ENCODE data around the gene KRTAP2-3. TPM values are rescaled to one million over a fixed set of nuclear protein-coding genes. Genes with fewer than 3 reads are reported as not detected.
A peak's percentile ranks its signal among the peaks of the same experiment; 100 is the strongest.
"Not testable (repeated sequence)": the region's sequence is repeated elsewhere in the genome, so short reads cannot be mapped to it uniquely, and the experiment has no call there.

The KRTAP2-3 gene
- total RNA-seq, 1 experiment from 2014 or later = not detected

GRCh38 chr17:41052566-41052965, 7.3 kb downstream of the KRTAP2-3 start:
- CTCF ChIA-PET = no interaction called here
- BruUV-seq (replicated peaks) = no TSS peak

GRCh38 chr17:41049110-41049509, 10.8 kb downstream of the KRTAP2-3 start:
- ChIA-PET CTCF (no interaction called here), POLR2A (no interaction called here)
- peak; percentile 8 for DNase-seq (ENCODE audit: unreplicated experiment)
- Mint-ChIP-seq H3K4me3 (ENCODE audit: unreplicated experiment) (no peak overlapping the region), H3K27ac (ENCODE audit: low read depth, unreplicated experiment) (no peak overlapping the region), H3K36me3 (ENCODE audit: insufficient read depth, unreplicated experiment) (no peaks in the 10 kb centered on the region), H3K9me3 (ENCODE audit: unreplicated experiment) (no peaks in the 10 kb centered on the region), H3K4me1 (ENCODE audit: insufficient read depth, unreplicated experiment) (no peaks in the 10 kb centered on the region), H3K27me3 (ENCODE audit: insufficient read depth, unreplicated experiment) (no peaks in the 10 kb centered on the region)
- no TSS peak for BruUV-seq (replicated peaks)
- intact Hi-C loops (cut with micrococcal nuclease) = no loop called here
- no peak for TF ChIP-seq CTCF (IDR thresholded peaks at IDR 0.05; ENCODE audit: unreplicated experiment)

More at GRCh38 chr17:41052566-41052965, 7.3 kb downstream of the KRTAP2-3 start:
- Mint-ChIP-seq H3K27ac (ENCODE audit: low read depth, unreplicated experiment) (no peak overlapping the region), H3K4me1 (ENCODE audit: insufficient read depth, unreplicated experiment) (no peaks in the 10 kb centered on the region), H3K27me3 (ENCODE audit: insufficient read depth, unreplicated experiment) (no peaks in the 10 kb centered on the region), H3K9me3 (ENCODE audit: unreplicated experiment) (no peaks in the 10 kb centered on the region), H3K4me3 (ENCODE audit: unreplicated experiment) (no peak overlapping the region), H3K36me3 (ENCODE audit: insufficient read depth, unreplicated experiment) (no peaks in the 10 kb centered on the region)
- intact Hi-C loops (cut with micrococcal nuclease) = no loop called here
- TF ChIP-seq CTCF (IDR thresholded peaks at IDR 0.05; ENCODE audit: unreplicated experiment) = no peak
- no peak for DNase-seq (ENCODE audit: unreplicated experiment)
- POLR2A ChIA-PET = interaction anchor here (1.2 kb wide), 1 partner anchor 11 kb away, joined by 3 read pairs; the partner anchor contains the start of gene KRTAP1-1

GRCh38 chr17:41048441-41048840, 11.5 kb downstream of the KRTAP2-3 start:
- Mint-ChIP-seq H3K9me3 (ENCODE audit: unreplicated experiment) (peaks cover 4% of the 10 kb centered on the region), H3K36me3 (ENCODE audit: insufficient read depth, unreplicated experiment) (no peaks in the 10 kb centered on the region), H3K27me3 (ENCODE audit: insufficient read depth, unreplicated experiment) (no peaks in the 10 kb centered on the region), H3K4me3 (ENCODE audit: unreplicated experiment) (no peak overlapping the region), H3K4me1 (ENCODE audit: insufficient read depth, unreplicated experiment) (no peaks in the 10 kb centered on the region), H3K27ac (ENCODE audit: low read depth, unreplicated experiment) (no peak overlapping the region)
- intact Hi-C loops (cut with micrococcal nuclease) = no loop called here
- no peak for TF ChIP-seq CTCF (IDR thresholded peaks at IDR 0.05; ENCODE audit: unreplicated experiment)
- POLR2A ChIA-PET = no interaction called here
- BruUV-seq (replicated peaks) = no TSS peak
- CTCF ChIA-PET = no interaction called here
- no peak for DNase-seq (ENCODE audit: unreplicated experiment)

GRCh38 chr17:41046735-41047465, 13.0 kb downstream of the KRTAP2-3 start, which contains the start of gene KRTAP2-1:
KRTAP2-1 (minus strand) TSS chr17:41047316; CDS start chr17:41047267, 49 bp downstream.
- DNase-seq (ENCODE audit: unreplicated experiment); H3K9me3 Mint-ChIP-seq (ENCODE audit: unreplicated experiment); H3K4me3 Mint-ChIP-seq (ENCODE audit: unreplicated experiment); H3K36me3 Mint-ChIP-seq (ENCODE audit: insufficient read depth, unreplicated experiment); H3K27me3 Mint-ChIP-seq (ENCODE audit: insufficient read depth, unreplicated experiment); intact Hi-C loops (cut with micrococcal nuclease); CTCF ChIA-PET; H3K27ac Mint-ChIP-seq (ENCODE audit: low read depth, unreplicated experiment); POLR2A ChIA-PET; H3K4me1 Mint-ChIP-seq (ENCODE audit: insufficient read depth, unreplicated experiment); BruUV-seq (replicated peaks): not testable (repeated sequence)
